GM23338 (cell line): Measurements from ENCODE around the gene SCFD2. TPM values are rescaled to one million over a fixed set of nuclear protein-coding genes. Genes with fewer than 3 reads are reported as not detected.

ENCODE experiments used
- ATAC-seq: fragments of 200-7000 bp; cut with Tn5 transposase; 3 replicates; pipeline ENCODE4 v1.9.1; 2020
- DNase-seq: peaks from one replicate; pipeline ENCODE4 v3.0.0-alpha.2; 2015; ENCODE audit warnings: low spot score
- H2AFZ ChIP-seq: fragments of 200-600 bp; sonication (generic); 2 replicates; pipeline ENCODE4 v1.8.0; 2016; ENCODE audit warnings: antibody characterized with exemption, mild to moderate bottlenecking, moderate library complexity
- H3F3A ChIP-seq: fragments of 200-600 bp; sonication (generic); replicated peaks from 2 replicates; pipeline ENCODE4 v1.8.0; 2017; ENCODE audit warnings: antibody characterized with exemption, mixed run types, low read depth
- H3K27ac ChIP-seq: fragments of 200-600 bp; sonication (generic); 2 replicates; pipeline ENCODE4 v1.6.1; 2016; ENCODE audit warnings: low read depth
- H3K27me3 ChIP-seq: fragments of 200-600 bp; sonication (generic); 2 replicates; pipeline ENCODE4 v1.8.0; 2016; ENCODE audit warnings: mild to moderate bottlenecking, mixed run types, moderate library complexity; ENCODE audit not compliant: insufficient read depth
- H3K36me3 ChIP-seq: fragments of 200-600 bp; sonication (generic); 2 replicates; pipeline ENCODE4 v1.8.0; 2016; ENCODE audit warnings: mild to moderate bottlenecking; ENCODE audit not compliant: insufficient read depth
- H3K4me1 ChIP-seq: fragments of 200-600 bp; sonication (generic); 2 replicates; pipeline ENCODE4 v1.8.0; 2016; ENCODE audit warnings: mild to moderate bottlenecking, moderate library complexity; ENCODE audit not compliant: insufficient read depth
- H3K4me2 ChIP-seq: fragments of 200-600 bp; sonication (generic); 2 replicates; pipeline ENCODE4 v1.7.1; 2017; ENCODE audit warnings: mixed run types
- H3K4me3 ChIP-seq: fragments of 200-600 bp; sonication (generic); 2 replicates; pipeline ENCODE4 v1.6.1; 2016; ENCODE audit warnings: mixed run types
- H3K79me2 ChIP-seq: fragments of 200-600 bp; sonication (generic); replicated peaks from 2 replicates; pipeline ENCODE4 v1.8.0; 2017; ENCODE audit warnings: mild to moderate bottlenecking; ENCODE audit not compliant: insufficient read depth
- H3K9me2 ChIP-seq: fragments of 200-600 bp; sonication (generic); 2 replicates; pipeline ENCODE4 v1.8.0; 2017; ENCODE audit not compliant: insufficient read depth
- H4K20me1 ChIP-seq: fragments of 200-600 bp; sonication (generic); replicated peaks from 2 replicates; pipeline ENCODE4 v1.8.0; 2017; ENCODE audit warnings: mild to moderate bottlenecking; ENCODE audit not compliant: insufficient read depth
- H3K27ac Mint-ChIP-seq: 2 replicates; pipeline ENCODE4 v1.8.0; 2020; ENCODE audit warnings: inconsistent platforms, mild to moderate bottlenecking, moderate library complexity, mixed read lengths
- H3K27me3 Mint-ChIP-seq: 3 replicates; pipeline ENCODE4 v1.8.0; 2022; ENCODE audit warnings: low read depth, mild to moderate bottlenecking, moderate library complexity, mixed read lengths, inconsistent platforms; ENCODE audit not compliant: insufficient read depth, poor library complexity
- H3K36me3 Mint-ChIP-seq: 3 replicates; pipeline ENCODE4 v1.8.0; 2021; ENCODE audit warnings: low read depth, mild to moderate bottlenecking, inconsistent platforms, moderate library complexity, mixed read lengths
- H3K4me1 Mint-ChIP-seq: 3 replicates; pipeline ENCODE4 v1.8.0; 2020; ENCODE audit warnings: mild to moderate bottlenecking, inconsistent platforms, mixed read lengths
- H3K4me3 Mint-ChIP-seq: 3 replicates; pipeline ENCODE4 v1.8.0; 2021; ENCODE audit warnings: moderate library complexity, mild to moderate bottlenecking, inconsistent platforms, mixed read lengths
- H3K9me3 Mint-ChIP-seq: 3 replicates; pipeline ENCODE4 v1.8.0; 2020; ENCODE audit warnings: moderate library complexity, mild to moderate bottlenecking, inconsistent platforms, mixed read lengths
- ETS1 ChIP-seq: IDR thresholded peaks from 2 replicates; pipeline ENCODE4 v1.6.1; 2016; ENCODE audit warnings: antibody characterized with exemption
- EZH2 ChIP-seq: fragments of 200-600 bp; sonication (generic); IDR thresholded peaks from one replicate; pipeline ENCODE4 v1.8.0; 2017; ENCODE audit warnings: antibody characterized with exemption, mild to moderate bottlenecking, low read depth; ENCODE audit not compliant: unreplicated experiment
- EZH2phosphoT487 ChIP-seq: fragments of 200-600 bp; sonication (generic); IDR thresholded peaks from one replicate; pipeline ENCODE4 v1.8.1; 2018; ENCODE audit warnings: antibody characterized with exemption; ENCODE audit not compliant: unreplicated experiment
- NANOG ChIP-seq: IDR thresholded peaks from 2 replicates; pipeline ENCODE4 v1.6.1; 2016; ENCODE audit warnings: antibody characterized with exemption, borderline replicate concordance
- POLR2AphosphoS5 ChIP-seq: IDR thresholded peaks from 2 replicates; pipeline ENCODE4 v1.6.1; 2016; ENCODE audit warnings: antibody characterized with exemption, low read depth
- REST ChIP-seq: IDR thresholded peaks from one replicate; pipeline ENCODE4 v1.6.1; 2018; ENCODE audit warnings: antibody characterized with exemption; ENCODE audit not compliant: unreplicated experiment
- STAT1 ChIP-seq: IDR thresholded peaks from one replicate; pipeline ENCODE4 v1.6.1; 2016; ENCODE audit warnings: antibody characterized with exemption; ENCODE audit not compliant: unreplicated experiment
- ZNF114 ChIP-seq: fragments of 250-450 bp; sonication (Bioruptor Pico); IDR thresholded peaks from 2 replicates; pipeline ENCODE4 v1.5.0; 2020; ENCODE audit warnings: mild to moderate bottlenecking, moderate library complexity
- ZNF331 ChIP-seq: fragments of 250-450 bp; sonication (Bioruptor Pico); IDR thresholded peaks from 2 replicates; pipeline ENCODE4 v1.5.0; 2020; ENCODE audit warnings: low read depth, mild to moderate bottlenecking, moderate library complexity
- polyA plus RNA-seq: library from polyadenylated mRNA; unstranded; fragments of >200 nt; fragmentation: Nextera tagmentation; extraction: Ambion mirVana; gene quantifications from 2 replicates; pipeline ENCODE4 v1.2.1, GENCODE V29; 2016
- total RNA-seq: library from RNA; depleted of rRNA; stranded (reverse); fragments of >200 nt; shearing (Covaris generic); gene quantifications from 2 replicates; pipeline ENCODE4 v1.2.3, GENCODE V29; 2014
- TF ChIP-seq, protein P1 (sequence below): fragments of 250-450 bp; sonication (Bioruptor Pico); IDR thresholded peaks from 2 replicates; pipeline ENCODE4 v1.5.0; 2020; ENCODE audit warnings: mild to moderate bottlenecking, moderate library complexity
- TF ChIP-seq, protein P2 (sequence below), 2 experiments: fragments of 200-600 bp in 1 of 2; sonication (generic) in 1 of 2; conservative IDR thresholded peaks; 2 replicates each; pipeline versions ENCODE4 v1.5.1 to v1.6.1; 2016 to 2017; ENCODE audit warnings: antibody characterized with exemption in 2 of 2, low read depth in 2 of 2, mild to moderate bottlenecking in 2 of 2, moderate library complexity in 1 of 2

Gene SCFD2
- total and polyA plus RNA-seq, 2 experiments from 2014 or later = 5.7 to 17.5 TPM

GRCh38 chr4:53371843-53372521 lies 6.1 kb upstream of the SCFD2 start (continued):
- no peak for TF ChIP-seq REST

GRCh38 chr4:53371049-53371448 lies 5.2 kb upstream of the SCFD2 start:
- H3K4me2 ChIP-seq = no peak overlapping the region
- no peaks in the 10 kb centered on the region for H4K20me1 ChIP-seq
- Mint-ChIP-seq H3K27me3 (peaks cover 15% of the 10 kb centered on the region), H3K27ac (no peak overlapping the region), H3K4me3 (no peak overlapping the region), H3K9me3 (no peaks in the 10 kb centered on the region), H3K4me1 (peaks cover 6% of the 10 kb centered on the region; the same call in 2 of the 3 replicates), H3K36me3 (peaks cover 4% of the 10 kb centered on the region; the same call in 1 of the 3 replicates)
- H3K79me2 ChIP-seq = no peaks in the 10 kb centered on the region
- no peak overlapping the region for H3K27ac ChIP-seq
- peaks cover 8% of the 10 kb centered on the region; the same call in 1 of the 2 replicates for H3K9me2 ChIP-seq
- DNase-seq (no peak), ATAC-seq (no peak)
- H3K27me3 ChIP-seq = peaks cover 22% of the 10 kb centered on the region; the same call in 1 of the 2 replicates
- no peaks in the 10 kb centered on the region for H3K36me3 ChIP-seq
- no peaks in the 10 kb centered on the region for H3K4me1 ChIP-seq
- H2AFZ ChIP-seq = no peak overlapping the region; the same call in 1 of the 2 replicates
- no peaks in the 10 kb centered on the region for H3F3A ChIP-seq
- no peak overlapping the region for H3K4me3 ChIP-seq
- TF ChIP-seq STAT1 (no peak), EZH2phosphoT487 (no peak), ETS1 (no peak), POLR2AphosphoS5 (no peak), NANOG (no peak), ZNF114 (CRISPR knock-in tag) (no peak), ZNF331 (no peak), EZH2 (no peak)
- TF ChIP-seq, protein P1, sequence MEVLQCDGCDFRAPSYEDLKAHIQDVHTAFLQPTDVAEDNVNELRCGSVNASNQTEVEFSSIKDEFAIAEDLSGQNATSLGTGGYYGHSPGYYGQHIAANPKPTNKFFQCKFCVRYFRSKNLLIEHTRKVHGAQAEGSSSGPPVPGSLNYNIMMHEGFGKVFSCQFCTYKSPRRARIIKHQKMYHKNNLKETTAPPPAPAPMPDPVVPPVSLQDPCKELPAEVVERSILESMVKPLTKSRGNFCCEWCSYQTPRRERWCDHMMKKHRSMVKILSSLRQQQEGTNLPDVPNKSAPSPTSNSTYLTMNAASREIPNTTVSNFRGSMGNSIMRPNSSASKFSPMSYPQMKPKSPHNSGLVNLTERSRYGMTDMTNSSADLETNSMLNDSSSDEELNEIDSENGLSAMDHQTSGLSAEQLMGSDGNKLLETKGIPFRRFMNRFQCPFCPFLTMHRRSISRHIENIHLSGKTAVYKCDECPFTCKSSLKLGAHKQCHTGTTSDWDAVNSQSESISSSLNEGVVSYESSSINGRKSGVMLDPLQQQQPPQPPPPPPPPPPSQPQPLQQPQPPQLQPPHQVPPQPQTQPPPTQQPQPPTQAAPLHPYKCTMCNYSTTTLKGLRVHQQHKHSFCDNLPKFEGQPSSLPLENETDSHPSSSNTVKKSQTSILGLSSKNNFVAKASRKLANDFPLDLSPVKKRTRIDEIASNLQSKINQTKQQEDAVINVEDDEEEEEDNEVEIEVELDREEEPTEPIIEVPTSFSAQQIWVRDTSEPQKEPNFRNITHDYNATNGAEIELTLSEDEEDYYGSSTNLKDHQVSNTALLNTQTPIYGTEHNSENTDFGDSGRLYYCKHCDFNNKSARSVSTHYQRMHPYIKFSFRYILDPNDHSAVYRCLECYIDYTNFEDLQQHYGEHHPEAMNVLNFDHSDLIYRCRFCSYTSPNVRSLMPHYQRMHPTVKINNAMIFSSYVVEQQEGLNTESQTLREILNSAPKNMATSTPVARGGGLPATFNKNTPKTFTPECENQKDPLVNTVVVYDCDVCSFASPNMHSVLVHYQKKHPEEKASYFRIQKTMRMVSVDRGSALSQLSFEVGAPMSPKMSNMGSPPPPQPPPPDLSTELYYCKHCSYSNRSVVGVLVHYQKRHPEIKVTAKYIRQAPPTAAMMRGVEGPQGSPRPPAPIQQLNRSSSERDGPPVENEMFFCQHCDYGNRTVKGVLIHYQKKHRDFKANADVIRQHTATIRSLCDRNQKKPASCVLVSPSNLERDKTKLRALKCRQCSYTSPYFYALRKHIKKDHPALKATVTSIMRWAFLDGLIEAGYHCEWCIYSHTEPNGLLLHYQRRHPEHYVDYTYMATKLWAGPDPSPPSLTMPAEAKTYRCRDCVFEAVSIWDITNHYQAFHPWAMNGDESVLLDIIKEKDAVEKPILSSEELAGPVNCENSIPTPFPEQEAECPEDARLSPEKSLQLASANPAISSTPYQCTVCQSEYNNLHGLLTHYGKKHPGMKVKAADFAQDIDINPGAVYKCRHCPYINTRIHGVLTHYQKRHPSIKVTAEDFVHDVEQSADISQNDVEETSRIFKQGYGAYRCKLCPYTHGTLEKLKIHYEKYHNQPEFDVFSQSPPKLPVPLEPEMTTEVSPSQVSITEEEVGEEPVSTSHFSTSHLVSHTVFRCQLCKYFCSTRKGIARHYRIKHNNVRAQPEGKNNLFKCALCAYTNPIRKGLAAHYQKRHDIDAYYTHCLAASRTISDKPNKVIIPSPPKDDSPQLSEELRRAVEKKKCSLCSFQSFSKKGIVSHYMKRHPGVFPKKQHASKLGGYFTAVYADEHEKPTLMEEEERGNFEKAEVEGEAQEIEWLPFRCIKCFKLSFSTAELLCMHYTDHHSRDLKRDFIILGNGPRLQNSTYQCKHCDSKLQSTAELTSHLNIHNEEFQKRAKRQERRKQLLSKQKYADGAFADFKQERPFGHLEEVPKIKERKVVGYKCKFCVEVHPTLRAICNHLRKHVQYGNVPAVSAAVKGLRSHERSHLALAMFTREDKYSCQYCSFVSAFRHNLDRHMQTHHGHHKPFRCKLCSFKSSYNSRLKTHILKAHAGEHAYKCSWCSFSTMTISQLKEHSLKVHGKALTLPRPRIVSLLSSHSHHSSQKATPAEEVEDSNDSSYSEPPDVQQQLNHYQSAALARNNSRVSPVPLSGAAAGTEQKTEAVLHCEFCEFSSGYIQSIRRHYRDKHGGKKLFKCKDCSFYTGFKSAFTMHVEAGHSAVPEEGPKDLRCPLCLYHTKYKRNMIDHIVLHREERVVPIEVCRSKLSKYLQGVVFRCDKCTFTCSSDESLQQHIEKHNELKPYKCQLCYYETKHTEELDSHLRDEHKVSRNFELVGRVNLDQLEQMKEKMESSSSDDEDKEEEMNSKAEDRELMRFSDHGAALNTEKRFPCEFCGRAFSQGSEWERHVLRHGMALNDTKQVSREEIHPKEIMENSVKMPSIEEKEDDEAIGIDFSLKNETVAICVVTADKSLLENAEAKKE (CRISPR knock-in tag) = no peak
- TF ChIP-seq, protein P2, sequence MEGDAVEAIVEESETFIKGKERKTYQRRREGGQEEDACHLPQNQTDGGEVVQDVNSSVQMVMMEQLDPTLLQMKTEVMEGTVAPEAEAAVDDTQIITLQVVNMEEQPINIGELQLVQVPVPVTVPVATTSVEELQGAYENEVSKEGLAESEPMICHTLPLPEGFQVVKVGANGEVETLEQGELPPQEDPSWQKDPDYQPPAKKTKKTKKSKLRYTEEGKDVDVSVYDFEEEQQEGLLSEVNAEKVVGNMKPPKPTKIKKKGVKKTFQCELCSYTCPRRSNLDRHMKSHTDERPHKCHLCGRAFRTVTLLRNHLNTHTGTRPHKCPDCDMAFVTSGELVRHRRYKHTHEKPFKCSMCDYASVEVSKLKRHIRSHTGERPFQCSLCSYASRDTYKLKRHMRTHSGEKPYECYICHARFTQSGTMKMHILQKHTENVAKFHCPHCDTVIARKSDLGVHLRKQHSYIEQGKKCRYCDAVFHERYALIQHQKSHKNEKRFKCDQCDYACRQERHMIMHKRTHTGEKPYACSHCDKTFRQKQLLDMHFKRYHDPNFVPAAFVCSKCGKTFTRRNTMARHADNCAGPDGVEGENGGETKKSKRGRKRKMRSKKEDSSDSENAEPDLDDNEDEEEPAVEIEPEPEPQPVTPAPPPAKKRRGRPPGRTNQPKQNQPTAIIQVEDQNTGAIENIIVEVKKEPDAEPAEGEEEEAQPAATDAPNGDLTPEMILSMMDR (conservative IDR thresholded peaks at IDR 0.05; ENCODE audit: low read depth in 2 of 2) = no peak
